Measurements from ENCODE around the gene USP5.

DNA sequence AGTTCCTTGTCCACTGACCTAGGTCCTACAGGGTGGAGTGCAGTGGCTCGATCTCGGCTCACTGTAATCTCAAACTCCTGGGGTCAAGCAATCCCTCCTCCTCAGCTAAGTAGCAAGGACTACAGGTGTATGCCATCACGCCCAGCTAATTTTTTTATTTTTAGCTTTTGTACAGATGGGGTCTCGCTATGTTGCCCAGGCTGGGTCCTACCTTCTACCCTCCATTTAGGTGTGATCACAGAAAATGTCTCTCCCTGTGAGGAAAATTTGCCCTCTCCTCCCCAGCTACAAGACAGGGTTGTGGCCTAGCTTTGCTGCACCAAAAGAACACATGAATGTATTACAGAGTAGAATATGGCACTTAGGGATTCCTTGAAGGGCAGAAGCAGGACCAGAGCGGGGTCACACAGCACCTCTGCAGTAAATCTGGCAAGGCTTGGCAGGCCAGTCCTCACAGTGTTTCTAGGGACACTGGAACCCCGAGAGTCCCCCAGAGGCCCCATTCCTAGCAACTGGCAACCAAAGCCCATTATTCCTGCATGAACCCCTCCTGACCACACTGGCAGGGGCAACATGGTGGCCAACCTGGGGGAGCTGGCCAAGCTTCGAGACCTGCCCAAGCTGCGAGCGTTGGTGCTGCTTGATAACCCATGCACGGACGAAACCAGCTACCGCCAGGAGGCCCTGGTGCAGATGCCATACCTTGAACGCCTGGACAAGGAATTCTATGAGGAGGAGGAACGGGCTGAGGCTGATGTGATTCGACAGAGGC, 60.4 kb downstream of the USP5 start:
- TF ChIP-seq, protein P1, sequence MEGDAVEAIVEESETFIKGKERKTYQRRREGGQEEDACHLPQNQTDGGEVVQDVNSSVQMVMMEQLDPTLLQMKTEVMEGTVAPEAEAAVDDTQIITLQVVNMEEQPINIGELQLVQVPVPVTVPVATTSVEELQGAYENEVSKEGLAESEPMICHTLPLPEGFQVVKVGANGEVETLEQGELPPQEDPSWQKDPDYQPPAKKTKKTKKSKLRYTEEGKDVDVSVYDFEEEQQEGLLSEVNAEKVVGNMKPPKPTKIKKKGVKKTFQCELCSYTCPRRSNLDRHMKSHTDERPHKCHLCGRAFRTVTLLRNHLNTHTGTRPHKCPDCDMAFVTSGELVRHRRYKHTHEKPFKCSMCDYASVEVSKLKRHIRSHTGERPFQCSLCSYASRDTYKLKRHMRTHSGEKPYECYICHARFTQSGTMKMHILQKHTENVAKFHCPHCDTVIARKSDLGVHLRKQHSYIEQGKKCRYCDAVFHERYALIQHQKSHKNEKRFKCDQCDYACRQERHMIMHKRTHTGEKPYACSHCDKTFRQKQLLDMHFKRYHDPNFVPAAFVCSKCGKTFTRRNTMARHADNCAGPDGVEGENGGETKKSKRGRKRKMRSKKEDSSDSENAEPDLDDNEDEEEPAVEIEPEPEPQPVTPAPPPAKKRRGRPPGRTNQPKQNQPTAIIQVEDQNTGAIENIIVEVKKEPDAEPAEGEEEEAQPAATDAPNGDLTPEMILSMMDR (IDR thresholded peaks at IDR 0.05), result no peak
- TF ChIP-seq POLR2A (IDR thresholded peaks at IDR 0.05), result no peak

Measured in esophagus squamous epithelium (tissue), 4 donors.